ENCODE measurements around the gene SSNA1. TPM values are rescaled to one million over a fixed set of nuclear protein-coding genes. Genes with fewer than 3 reads are reported as not detected.
A peak's percentile ranks its signal among the peaks of the same experiment; 100 is the strongest.

The SSNA1 gene
- total RNA-seq, 1 donor from 2014 or later = 128 TPM

DNA sequence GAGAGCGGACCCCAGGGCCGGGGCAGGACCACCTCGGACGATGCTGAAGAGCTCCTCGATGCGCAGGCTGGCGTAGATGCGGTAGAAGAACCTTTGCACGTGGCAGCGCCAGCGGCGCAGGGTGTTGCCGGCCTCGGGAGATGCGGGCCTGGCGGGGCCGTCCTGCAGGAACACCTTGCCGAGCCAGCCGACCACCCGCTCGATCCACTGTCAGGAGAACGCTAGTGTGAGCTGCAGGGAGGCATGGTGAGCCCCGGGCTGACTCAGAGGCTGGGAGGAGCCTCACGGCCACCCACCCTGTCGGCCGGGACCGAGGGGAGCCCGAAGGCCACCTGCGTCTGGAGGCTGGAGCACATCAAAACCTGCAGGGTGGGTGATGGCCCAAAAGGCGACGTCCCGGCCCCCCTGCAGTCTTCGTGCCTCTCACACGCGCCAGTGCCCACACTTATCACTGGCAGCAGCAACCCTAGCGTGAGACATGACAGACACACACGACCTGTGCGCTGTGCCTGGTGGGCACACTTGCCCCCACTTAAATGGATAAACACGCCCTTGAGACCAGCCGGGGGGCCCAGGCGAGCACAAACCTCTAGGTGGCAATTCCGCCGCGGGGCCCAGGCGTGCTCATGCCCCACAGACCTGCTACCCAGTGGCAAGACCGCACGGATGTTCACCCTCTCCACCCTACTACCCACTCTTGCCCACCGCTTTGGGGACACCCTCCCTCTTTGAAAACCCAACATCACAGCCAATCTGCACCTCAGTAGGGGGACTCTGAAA lies 3.4 kb upstream of the SSNA1 start:
- no peak for DNase-seq

DNA sequence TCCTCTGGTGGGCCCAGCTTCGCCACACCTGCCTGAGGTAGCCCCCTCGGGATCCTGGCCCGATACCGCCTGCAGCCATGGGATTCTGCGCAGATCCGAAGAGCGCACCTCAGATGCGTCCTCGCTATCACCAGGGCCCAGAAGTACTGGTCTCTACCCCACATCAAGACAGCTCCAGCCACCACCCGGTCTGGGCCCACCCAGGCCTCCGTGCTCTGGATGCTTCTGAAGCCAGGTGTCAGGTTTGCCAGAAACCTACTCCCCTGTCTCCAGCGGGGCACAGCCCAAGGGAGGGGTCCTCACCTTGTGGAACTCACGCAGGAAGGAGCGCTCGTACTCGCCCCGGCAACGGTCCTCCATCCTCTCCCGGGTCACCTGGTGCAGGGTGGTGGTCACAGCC lies 2.6 kb upstream of the SSNA1 start:
- no peak for DNase-seq

DNA sequence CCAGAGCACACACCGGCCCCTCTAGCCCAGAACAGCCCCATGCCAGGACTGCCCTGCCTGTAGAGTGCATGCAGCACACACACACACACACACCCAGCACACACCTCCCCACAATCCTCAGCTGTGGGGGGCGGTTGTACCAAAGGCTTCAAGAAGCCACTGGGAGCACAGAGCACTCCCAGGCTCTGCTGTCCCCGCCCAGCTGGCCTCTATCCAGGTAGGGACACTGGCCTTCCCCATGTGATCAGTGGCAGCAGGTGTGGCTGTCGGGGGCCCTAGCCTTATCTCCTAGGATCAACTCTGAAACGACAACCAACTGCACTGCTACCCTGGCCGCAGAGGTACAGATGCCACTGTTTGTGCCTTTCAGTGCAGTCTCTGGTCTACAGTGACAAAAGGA lies 2.1 kb upstream of the SSNA1 start:
- no peak for DNase-seq

DNA sequence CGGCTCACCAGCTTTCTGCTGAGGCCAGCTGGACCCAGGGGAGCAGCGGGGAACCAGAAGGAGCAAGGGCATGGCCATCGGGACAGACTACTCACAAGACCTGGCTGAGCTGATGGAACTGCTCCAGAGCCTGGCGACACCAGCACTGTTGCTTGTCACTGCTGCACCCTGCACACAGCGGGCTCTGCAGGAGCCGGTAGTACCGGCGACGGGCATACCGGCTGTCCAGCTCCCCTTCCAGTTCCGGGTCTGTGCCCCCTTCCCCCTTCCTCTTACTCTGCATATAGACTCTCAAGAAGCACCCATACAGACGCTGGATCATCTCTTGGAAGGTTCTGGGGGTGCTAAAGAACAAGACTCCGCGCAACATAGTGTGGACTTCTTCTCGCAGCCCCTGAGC lies 1.1 kb upstream of the SSNA1 start:
- DNase-seq = no peak

DNA sequence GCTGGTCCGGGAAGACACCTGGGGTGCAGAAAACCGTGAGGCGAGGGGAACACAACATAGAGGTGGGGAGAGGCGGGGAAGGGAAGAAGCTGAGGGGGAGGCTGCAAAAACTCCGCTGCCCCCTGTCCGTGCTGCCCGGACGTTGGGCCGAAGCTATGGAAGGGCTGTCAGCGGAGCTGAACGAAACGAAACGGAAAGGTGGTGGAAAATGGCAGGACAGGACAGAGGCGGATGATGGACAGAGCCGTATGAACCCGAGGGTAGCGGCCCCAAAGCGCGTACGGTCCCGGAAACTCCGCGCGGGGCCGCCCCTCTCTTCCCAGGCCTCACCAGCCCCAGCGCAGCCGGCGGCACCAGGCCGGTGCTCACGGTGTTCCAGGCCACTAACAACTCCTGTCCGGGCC lies 388 bp upstream of the SSNA1 start:
- no peak for DNase-seq

DNA sequence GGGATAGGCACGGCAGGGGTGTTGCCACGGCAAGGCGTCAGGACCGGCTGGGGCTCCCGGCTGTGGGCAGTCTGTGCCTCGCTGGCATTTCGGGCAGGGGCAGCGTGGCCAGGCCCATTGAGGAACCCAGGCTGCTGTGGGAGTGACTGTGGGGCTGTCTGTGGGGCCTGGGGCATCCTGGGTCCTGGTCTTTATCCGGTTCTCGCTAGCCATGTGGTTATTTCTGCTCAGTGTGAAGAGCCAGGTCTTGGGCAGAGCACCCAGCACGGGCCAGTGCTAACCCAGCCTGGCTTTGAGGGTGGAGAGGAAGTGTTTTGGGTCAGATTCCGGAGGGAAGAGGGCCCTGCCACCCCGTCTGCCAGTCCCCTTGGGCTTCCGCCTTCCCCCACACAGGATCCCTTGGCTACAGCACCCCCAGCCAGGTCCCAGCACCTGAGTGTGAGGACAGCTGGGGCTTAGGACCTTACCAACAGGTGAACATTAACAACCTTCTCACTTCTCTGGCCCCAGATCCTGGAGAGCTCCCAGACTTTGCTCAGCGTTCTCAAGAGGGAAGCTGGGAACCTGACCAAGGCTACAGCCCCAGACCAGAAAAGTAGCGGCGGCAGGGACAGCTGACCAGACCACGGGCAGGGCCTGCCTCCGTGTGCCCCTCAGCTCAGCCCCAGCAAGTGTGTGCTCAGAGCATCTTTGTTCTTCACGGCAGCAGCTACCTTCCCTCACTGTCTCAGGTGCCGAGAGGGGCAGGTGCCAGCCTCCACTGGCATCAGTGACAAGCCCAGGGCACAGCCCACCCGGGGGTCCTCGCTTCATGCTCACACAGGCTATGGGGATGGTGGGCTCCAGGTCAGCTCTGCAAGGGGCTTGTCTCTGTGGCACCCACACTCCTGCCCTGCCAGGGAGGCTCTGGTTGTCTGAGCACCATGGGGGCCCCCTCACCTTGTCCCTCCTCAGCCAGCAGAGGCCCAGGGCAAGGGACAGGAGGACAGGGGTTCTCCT lies 1.1 kb downstream of the SSNA1 start:
- no peak for DNase-seq

DNA sequence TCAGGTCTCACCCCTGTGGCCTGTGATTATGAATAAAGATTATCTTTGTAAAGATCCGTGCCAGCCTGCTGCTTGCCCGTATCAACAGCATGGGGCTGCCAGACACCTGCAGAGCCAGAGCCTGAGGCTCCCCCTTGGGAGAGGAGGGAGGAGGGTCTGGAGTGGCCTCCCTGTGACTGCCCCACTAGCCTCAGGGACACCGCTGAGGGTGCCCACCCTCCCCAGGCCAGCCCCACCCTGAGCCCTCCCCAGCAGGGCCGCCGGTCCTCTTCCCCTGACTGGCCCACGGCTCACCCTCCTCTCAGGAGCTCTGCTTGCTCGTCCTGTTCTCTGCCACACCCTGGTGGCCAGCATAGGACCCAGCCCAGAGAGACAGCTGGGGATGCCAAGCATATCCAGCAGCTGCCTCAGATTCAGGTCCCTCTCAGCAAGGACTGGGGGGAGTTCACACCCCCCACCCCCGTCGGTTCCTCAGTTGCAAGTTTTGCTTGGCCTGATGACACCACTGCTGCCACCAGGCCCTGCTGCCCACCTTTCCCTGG lies 1.9 kb downstream of the SSNA1 start:
- no peak for DNase-seq

DNA sequence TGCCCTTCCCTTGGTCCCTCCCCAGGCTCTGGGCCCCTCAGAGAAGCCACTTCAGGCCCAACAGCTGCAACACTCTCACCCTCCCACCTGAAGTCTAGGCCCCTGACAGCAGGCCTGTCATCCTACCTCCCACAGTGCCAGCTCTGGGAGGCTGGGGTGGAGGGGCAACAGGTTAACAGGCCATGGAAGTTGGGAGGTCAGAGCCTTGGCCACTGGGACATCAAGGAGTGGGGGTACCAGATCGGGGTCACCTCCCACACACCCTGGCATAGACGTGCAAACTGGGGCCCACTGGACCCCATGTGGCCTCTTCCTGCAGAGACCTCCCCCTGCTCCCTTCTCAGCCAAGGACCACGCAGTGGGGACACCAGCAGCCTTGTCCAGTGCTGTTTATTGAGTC lies 2.8 kb downstream of the SSNA1 start:
- no peak for DNase-seq

DNA sequence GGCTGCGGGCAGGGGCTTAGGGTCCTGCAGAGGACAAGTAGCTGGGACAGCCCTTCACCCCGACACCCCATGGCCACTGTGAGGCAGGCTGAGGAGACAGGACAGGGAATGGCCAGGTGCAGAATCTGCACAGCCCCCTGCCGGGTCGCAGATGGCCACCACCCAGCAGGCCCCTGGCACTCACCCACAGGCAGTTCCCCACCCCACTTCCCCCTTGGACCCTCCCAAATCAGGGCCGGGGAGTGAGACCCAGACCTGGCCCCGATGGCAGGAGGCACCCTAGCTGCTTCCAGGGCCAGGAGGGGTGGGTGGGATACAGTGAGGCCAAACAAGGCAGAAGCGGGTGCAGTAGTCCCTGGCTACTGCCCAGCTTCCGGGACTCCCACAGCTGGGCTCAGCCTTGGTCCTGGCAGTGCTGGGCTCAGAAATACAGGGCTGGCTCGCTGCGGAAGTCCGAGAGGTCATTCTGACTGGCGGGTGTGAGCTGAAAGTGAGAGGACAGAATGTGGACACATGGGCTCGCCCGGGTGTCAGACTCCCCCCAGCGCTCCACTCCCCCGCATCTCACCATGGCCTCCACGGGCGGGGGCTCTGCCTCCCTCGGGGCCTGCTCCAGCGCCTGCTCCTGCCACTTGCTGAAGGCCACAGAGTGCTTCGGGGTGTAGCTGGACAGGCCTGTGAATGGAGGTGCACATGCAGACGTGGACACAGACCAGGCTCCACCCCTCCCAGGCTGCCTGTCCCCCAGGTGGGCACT lies 3.4 kb downstream of the SSNA1 start:
- DNase-seq = no peak

DNA sequence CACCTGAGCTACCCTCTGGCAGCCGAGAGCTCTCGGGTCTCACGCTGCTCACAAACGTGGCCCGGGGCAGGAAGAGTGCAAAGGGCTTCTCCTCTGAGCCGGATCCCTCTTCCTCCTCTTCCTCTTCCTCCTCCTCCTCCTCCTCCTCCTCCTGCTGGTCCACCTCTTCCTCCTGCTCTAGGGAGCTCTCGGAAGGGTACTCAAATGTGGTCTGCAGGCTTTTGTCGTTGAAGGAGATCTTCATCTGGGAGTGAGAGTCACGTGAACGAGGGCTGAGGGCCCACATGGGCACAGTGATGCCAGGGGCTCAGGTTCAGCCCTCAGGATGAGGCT lies 3.9 kb downstream of the SSNA1 start:
- no peak for DNase-seq

DNA sequence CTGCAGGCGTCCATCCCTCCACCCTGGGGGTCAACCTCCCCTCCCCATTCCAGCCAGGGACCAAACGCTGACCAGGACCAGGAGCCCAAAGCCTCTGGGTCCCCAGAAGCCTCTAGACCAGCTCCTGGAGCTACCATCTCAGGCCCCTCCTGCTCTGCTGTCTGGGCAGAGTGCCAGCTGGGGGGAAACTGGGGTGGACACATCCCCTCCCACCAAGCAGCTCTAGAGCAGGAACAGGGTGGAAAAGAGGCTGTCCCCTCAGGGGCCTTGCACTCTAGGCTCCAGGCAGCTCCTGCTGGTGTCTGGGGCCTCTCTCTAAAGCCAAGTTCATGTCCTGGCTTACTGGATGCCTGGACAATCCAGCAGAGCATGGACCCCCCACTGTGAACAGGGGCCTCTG lies 4.4 kb downstream of the SSNA1 start:
- DNase-seq = no peak

DNA sequence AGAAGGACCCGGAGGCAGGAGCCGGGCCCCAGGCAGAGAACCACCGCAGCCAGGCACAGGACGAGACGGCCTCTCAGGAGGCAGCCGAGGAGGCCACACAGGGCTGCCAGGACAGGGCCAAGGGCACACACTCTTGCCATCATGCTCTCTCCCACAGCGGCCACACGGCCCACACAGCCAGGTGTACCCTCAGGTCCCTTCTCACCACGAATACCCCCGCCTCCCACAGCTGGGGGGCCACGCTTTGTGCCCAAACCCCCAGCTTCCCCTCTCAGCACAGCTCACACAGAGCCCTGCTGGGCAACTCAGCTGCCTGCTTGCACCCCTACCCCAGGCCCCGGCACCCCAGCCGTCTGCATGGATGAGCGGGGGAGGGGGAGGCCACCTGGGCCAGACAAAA lies 5.3 kb downstream of the SSNA1 start:
- no peak for DNase-seq

DNA sequence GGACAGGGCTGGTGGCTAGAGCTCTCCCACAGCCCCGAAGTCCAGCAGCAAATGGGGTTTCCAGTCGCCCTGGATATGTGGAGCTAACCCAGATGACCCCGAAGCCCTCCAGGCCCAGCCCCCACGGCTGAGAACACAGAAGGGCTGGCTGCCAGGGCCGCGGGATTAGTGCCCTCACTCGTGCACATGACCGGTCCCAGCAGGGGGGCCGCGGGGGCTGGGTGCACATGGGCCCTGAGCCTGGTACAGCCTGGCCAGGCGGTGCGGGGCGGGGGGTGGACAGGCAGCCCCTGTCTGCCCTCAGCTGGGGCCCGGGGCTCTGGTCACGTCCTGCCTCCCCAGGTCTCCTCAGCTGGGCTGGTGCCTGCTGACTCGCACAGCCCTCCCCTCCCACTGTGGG lies 5.9 kb downstream of the SSNA1 start:
- DNase-seq = no peak

DNA sequence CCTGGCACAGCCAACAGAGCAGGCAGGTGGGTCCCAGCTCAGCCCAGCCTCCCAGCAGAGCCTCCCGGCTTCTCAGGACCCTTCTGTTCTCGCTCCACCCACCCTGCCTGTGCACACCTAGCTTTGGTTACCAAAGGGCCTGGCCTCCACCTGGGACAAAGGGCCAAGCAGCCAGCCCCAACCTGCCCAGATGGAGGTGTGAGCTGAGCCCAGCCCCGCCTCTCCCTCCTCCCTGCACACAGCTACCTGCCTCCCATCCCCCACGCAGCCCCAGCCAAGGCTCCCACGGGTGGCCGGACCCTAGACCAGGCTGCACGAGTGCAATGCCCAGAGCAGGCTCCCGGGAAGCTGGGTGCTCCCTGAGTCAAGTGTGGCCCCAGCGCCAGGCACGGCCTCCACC lies 6.4 kb downstream of the SSNA1 start:
- DNase-seq = no peak

DNA sequence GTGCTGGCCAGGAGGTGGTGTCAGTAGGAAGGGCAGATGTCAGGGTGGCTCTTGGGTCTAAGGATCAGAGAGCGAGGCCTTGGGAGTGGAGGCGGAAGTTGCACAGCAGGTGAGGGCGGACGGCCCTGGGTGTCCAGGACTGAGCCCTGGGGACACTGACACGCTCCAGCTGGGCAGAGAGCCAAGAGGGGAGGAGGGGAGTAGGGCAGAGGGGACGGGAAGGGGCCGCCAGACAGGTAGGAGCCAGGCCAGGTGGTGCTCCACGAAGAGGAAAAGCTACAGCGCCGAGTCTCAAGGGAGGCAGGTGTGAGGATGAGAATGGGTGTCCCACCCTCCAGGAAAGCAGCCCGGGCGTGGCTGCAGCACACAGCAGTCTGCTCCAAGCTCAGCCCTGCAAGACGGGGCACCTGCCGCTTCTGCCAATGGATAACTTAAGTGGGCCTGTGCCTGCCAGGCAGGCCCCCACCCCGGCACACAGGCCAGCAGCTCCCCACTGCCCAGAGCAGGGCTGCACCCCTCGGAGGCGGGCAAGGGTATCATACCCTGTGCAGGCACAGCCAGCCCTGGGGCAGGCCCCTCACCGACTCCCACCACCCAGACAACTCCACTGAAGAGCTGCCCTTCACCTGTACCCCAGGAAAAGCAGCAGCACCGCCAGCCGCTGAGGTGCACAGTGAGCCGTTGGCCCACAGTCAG lies 7.2 kb downstream of the SSNA1 start:
- DNase-seq = no peak

DNA sequence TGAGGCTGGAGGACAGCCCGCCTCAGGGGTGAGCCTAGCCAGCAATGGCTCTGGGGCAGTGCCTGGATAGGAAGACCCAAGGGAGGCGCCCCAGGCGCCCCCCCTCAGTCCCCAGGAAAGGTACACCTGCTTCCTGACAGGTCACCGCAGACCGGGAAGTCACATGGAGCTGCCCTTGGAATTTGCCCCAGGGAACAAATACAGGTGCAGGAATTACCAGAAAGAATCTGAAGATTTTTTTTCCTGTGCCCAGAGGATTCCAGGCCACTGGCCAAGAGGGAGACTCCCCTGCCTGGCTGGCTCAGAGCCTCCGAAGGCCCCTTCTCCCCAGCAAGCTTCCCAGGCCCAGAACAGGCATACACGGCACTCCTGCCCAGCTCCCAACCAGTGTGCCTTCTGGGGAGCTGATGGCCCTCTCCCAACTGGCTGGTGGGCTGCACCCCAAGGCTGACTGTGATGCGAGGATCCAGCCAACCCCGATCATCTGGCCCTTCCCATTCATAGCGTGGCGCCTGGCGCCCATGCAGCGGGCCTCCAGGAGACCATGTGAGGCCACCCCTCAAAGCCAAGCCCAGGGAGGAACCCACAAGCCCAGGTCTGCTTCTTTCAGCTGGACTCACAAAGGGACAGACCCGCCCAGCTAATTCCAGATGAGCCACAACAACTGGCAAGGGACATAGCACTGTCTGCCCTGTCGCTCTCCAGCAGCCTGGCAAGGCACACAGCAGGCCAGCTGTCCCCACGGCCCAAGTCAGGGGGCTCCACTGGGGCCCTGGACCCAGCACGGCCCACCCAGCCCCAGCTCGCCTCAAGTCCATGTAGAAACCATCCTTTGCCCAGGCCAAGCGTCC lies 9.8 kb downstream of the SSNA1 start:
- no peak for DNase-seq

DNA sequence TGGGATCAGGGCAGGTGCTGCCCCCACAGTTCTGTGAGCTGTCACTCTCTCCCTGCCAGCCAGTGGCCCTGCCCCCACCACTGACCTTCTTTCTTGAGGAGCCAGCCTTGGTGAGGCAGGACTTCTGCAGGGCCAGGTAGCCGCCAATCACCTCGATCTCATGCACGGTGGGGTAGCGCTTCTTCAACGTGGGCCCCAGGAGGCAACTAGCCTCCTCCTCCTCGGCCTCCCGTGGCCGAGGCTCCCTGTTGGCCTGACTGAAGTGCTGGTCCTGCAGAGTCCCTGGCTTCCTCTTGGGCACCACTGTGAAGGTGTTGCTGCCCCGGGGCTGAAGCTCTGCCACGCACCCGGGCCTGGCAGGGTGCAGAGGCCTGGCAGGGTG lies 10.4 kb downstream of the SSNA1 start:
- DNase-seq = no peak

DNA sequence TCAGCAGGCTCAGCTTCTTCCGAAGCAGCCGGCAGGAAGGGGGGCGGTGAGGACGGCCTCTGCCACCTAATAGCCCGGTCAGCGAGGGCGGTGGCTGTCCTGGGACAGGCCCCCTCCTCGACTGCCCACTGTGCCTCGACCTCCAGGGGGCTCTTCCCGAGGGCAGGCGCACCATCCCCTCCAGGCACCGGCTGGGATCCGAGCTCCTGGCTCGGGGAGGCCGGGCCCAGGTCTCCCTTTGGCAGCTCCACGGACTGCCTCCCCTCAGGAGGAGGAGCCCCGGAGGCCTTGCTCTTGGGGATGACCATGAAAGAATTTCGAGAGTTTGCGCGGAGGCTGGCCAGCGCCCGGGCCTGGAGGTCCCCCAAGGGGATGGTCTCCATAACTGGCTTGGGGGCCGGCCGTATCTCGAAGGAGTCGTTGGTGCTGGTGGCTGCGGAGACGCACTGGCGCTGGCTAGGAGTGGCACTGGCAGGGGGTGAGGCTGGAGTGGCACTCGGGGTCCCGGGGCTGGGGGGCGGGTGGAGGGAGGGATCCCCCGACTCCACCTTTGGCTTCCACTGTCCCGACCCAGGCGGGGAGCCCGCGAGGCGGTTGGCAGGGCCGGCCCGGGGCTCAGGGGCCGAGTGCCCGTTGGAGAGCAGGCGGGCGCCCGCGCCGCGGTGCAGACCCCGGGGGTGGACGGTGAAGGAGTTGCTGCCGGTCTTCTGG lies 11.1 kb downstream of the SSNA1 start:
- no peak for DNase-seq

DNA sequence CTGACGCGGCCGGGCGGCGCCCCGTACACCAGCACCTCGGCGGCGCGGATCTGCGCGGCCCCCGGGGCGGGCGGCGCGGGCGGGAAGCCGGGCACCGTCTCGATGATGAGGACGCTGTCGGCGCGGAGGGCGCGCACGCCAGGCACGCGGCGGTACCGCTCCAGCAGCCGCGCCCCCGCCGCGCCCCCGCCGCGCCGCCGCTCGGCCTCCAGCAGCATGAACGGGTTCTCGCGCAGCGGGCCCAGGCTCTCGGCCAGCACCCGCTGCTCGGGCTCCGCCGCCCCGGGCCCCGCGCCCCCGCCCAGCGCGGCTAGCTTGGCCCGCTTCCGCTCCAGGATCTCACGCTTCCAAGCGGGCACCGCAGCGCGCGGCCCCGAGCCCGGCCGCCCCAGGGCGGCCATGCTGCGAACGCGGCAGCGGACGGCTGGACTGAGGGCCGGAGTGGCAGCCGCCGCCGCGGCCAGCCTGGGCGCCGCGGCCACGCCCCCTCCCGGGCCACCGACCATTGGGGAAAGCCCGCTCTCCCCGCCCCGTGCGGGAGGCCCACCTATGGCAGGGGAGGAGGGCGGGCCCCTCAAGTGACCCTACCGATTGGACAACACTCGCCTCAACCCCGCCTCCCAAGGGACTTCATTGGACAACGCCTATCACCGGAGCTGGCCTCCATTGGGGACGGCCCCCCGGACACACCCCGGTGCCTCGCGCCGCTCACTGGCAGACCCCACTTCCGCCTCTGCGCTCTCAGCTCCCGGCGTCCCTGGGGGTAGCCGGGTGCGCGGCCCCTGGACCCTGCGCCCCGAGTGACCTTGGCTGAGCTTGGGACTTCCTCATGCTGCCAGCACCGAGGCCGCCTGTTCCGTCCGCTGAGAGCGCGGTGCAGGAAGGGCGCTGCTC lies 12.1 kb downstream of the SSNA1 start, which contains the start of gene TPRN:
Gene TPRN (minus strand): TSS at position 431 of the 894 bp plus-strand sequence. CDS start 30 bp downstream, at position 401.
- DNase-seq = peak; percentile 99
